Neural cell (in vitro differentiated cells): ENCODE results near the gene RNU6-9.

Experiments used
- EP300 ChIP-seq: fragments of 450-650 bp; conservative IDR thresholded peaks from 2 replicates; pipeline ENCODE4 v1.6.1; 2014; ENCODE audit warnings: antibody characterized with exemption, mild to moderate bottlenecking, moderate library complexity; ENCODE audit not compliant: poor library complexity, severe bottlenecking
- EZH2 ChIP-seq: fragments of 200-600, 300-800 bp; shearing (Covaris generic), sonication (generic); IDR thresholded peaks from 2 replicates; pipeline ENCODE4 v1.6.1; 2014; ENCODE audit warnings: antibody characterized with exemption, low read length, borderline replicate concordance, mild to moderate bottlenecking; ENCODE audit not compliant: insufficient read depth, poor library complexity, severe bottlenecking
- RAD21 ChIP-seq: fragments of 450-650 bp; conservative IDR thresholded peaks from 2 replicates; pipeline ENCODE4 v1.6.1; 2014; ENCODE audit warnings: antibody characterized with exemption, mild to moderate bottlenecking, moderate library complexity
- REST ChIP-seq: IDR thresholded peaks from 2 replicates; pipeline ENCODE4 v1.6.1; 2012; ENCODE audit warnings: borderline replicate concordance
- TF ChIP-seq, protein P1 (sequence below): fragments of 450-650 bp; IDR thresholded peaks from 2 replicates; pipeline ENCODE4 v1.5.1; 2014; ENCODE audit warnings: antibody characterized with exemption, mild to moderate bottlenecking, moderate library complexity; ENCODE audit not compliant: poor library complexity, severe bottlenecking

DNA sequence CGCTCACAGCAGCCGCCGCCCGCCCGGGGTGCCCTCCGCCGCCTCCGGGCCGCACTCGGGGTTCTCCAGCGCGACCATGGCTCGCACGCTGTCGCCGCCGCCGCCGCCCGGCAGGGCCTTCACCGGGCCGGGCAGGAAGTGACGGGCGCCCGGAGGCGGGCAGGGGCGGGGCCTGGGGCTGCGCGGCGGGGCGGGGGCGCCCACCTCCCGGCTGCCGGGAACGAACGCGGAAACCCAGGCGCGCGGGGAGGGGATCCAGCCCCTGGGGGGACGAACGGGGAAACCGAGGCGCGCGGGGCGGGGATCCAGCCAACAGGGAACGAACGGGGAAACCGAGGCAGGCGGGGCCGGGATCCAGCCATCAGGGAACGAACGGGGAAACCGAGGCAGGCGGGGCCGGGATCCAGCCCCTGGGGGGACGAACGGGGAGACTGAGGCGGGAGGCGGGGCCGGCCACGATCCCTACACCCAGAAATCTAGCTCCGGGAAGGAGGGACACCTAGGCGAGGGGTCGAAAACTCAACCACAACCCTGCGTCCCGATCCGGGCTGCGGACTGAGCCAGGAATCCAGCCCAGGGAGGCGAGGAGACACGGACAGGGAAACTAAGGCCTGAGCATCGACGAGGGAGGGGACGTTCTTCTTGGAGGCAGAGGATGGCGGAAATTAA, 19.9 kb downstream of the RNU6-9 start, which contains the start of gene R3HDM4:
- TF ChIP-seq EZH2 = no peak
- TF ChIP-seq, protein P1, sequence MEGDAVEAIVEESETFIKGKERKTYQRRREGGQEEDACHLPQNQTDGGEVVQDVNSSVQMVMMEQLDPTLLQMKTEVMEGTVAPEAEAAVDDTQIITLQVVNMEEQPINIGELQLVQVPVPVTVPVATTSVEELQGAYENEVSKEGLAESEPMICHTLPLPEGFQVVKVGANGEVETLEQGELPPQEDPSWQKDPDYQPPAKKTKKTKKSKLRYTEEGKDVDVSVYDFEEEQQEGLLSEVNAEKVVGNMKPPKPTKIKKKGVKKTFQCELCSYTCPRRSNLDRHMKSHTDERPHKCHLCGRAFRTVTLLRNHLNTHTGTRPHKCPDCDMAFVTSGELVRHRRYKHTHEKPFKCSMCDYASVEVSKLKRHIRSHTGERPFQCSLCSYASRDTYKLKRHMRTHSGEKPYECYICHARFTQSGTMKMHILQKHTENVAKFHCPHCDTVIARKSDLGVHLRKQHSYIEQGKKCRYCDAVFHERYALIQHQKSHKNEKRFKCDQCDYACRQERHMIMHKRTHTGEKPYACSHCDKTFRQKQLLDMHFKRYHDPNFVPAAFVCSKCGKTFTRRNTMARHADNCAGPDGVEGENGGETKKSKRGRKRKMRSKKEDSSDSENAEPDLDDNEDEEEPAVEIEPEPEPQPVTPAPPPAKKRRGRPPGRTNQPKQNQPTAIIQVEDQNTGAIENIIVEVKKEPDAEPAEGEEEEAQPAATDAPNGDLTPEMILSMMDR = no peak
- no peak for TF ChIP-seq EP300
- TF ChIP-seq RAD21 = no peak
- no peak for TF ChIP-seq REST
